ENCODE measurements around the gene CA4. TPM values are rescaled to one million over a fixed set of nuclear protein-coding genes. Genes with fewer than 3 reads are reported as not detected.

CA4 gene
- total RNA-seq, 1 donor from 2014 or later, result 11.4 TPM

DNA sequence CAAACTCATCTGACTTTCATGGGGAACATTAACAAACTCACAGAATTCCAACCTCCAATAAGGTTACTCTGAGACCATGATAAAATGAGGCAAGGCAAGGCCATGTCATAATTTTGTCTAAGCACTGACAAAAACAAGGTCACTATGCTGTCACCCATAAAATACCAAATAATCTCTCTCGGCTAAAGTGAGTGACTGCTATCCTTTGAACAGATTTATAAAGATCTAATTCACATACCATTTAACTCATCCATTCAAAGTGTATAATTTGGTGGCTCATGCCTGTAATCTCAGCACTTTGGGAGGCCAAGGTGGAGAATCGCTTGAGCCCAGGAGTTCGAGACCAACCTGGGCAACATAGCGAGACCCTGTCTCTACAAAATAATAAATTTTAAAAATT, 20.6 kb upstream of the CA4 start:
- Mint-ChIP-seq H3K36me3 (no peaks in the 10 kb centered on the region), H3K27me3 (peaks cover 19% of the 10 kb centered on the region), H3K4me3 (no peak overlapping the region), H3K4me1 (ENCODE audit: unreplicated experiment) (peaks cover 15% of the 10 kb centered on the region), H3K27ac (no peak overlapping the region), H3K9me3 (no peaks in the 10 kb centered on the region)
- no peak for DNase-seq (ENCODE audit: extremely low spot score, unreplicated experiment)
- TF ChIP-seq, protein P1, sequence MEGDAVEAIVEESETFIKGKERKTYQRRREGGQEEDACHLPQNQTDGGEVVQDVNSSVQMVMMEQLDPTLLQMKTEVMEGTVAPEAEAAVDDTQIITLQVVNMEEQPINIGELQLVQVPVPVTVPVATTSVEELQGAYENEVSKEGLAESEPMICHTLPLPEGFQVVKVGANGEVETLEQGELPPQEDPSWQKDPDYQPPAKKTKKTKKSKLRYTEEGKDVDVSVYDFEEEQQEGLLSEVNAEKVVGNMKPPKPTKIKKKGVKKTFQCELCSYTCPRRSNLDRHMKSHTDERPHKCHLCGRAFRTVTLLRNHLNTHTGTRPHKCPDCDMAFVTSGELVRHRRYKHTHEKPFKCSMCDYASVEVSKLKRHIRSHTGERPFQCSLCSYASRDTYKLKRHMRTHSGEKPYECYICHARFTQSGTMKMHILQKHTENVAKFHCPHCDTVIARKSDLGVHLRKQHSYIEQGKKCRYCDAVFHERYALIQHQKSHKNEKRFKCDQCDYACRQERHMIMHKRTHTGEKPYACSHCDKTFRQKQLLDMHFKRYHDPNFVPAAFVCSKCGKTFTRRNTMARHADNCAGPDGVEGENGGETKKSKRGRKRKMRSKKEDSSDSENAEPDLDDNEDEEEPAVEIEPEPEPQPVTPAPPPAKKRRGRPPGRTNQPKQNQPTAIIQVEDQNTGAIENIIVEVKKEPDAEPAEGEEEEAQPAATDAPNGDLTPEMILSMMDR (conservative IDR thresholded peaks at IDR 0.05), result no peak

DNA sequence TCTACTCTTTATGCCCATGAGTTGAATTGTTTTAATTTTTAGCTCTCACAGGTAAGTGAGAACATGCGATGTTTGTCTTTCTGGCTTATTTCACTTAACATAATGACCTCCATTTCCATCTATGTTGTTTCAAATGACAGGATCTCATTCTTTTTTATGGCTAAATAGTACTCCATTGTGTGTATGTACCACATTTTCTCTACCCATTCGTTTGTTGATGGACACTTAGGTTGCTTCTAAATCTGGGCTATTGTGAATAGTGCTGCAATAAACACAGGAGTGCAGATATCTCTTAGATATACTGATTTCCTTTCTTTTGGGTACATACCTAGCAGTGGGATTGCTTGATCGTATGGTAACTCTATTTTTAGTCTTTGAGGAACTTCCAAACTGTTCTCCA, 19.3 kb upstream of the CA4 start:
- H3K9me3 Mint-ChIP-seq, result peaks cover under 1% of the 10 kb centered on the region
- no peak overlapping the region for H3K27ac Mint-ChIP-seq
- H3K4me3 Mint-ChIP-seq, result no peak overlapping the region
- peaks cover 19% of the 10 kb centered on the region for H3K27me3 Mint-ChIP-seq
- no peaks in the 10 kb centered on the region for H3K36me3 Mint-ChIP-seq
- peaks cover 26% of the 10 kb centered on the region for H3K4me1 Mint-ChIP-seq (ENCODE audit: unreplicated experiment)
- TF ChIP-seq, protein P1 (conservative IDR thresholded peaks at IDR 0.05), result no peak
- DNase-seq (ENCODE audit: extremely low spot score, unreplicated experiment), result no peak

DNA sequence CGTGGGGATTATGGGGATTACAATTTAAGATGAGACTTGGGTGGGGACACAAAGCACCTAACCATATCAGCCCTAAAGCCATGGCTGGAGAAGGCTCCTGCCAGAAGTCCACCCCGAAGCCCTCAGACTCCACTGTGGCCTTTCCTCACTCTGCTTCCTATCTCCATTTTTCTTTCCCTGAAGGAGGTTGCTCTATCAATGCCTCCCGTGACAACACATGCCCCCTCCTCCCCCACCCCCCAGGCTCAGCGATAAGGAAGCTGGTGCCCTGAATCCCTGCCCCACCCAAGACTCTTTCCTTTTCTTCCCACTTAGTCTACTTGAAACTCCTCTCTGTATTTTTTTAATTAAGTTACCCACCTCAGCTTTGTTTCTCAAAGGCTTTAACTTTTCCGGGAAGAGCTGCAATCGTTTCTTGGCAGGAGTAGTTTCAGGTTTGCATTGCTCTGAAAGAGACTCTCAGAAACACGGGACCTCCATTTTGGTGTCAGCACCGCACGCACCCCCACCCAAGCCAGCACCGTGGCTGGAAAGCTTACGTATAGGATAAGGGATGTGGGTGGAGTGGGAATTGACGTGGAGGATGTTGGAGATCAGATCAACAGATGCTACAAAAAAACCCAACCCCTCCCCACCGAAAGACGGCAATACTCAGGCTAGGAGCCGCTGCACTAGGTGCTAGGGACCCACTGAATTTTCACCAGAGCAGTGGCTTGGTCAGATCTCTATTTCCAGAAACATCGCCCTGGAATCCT, 15.2 kb upstream of the CA4 start:
- peaks cover 20% of the 10 kb centered on the region for H3K4me1 Mint-ChIP-seq (ENCODE audit: unreplicated experiment)
- DNase-seq (ENCODE audit: extremely low spot score, unreplicated experiment), result no peak
- TF ChIP-seq, protein P1 (conservative IDR thresholded peaks at IDR 0.05), result no peak
- peak overlapping the region; percentile 97 for H3K4me3 Mint-ChIP-seq
- peak overlapping the region; percentile 62 for H3K27ac Mint-ChIP-seq
- H3K27me3 Mint-ChIP-seq, result peaks cover 38% of the 10 kb centered on the region
- peaks cover 3% of the 10 kb centered on the region for H3K36me3 Mint-ChIP-seq
- peaks cover 5% of the 10 kb centered on the region for H3K9me3 Mint-ChIP-seq

DNA sequence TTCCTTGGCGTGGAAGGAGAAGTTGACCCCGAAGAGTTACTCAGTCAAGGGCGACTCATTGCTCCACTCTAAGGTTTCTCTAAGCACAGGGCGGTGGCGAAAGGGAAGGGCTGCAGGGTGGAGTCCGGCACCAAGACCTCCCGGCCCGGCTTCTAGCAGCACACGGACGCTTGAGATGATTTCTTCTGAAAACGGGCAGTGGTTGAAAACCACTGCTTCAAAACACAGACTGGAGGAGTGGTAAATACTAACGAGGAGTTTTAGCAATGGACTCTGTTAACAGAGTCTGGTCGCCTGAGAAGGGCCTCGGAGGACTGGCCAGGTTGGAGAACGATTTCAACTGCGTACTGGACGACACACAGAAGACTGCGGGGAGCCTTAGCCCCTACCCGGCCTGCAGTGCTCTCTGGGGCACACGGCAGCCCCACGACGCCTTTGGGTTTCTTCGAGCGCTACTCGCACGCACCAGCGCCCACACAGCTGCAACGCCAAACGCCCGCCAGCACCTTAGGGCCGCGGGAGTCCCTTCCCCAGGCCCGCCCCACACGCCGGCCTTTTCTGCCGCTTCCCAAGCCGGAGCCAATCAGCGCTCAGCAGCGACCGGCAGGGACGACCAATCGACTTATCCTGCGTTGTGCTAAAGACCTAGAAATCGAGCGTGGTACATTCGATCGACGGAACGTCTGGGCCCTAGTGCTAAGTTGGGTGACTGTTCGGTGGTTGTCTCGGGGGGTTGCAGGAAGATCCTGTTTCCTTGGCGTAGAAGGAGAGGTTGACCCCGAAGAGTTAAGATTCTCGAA, 14.4 kb upstream of the CA4 start:
- DNase-seq (ENCODE audit: extremely low spot score, unreplicated experiment), result peak; percentile 84
- H3K36me3 Mint-ChIP-seq, result peaks cover 3% of the 10 kb centered on the region

DNA sequence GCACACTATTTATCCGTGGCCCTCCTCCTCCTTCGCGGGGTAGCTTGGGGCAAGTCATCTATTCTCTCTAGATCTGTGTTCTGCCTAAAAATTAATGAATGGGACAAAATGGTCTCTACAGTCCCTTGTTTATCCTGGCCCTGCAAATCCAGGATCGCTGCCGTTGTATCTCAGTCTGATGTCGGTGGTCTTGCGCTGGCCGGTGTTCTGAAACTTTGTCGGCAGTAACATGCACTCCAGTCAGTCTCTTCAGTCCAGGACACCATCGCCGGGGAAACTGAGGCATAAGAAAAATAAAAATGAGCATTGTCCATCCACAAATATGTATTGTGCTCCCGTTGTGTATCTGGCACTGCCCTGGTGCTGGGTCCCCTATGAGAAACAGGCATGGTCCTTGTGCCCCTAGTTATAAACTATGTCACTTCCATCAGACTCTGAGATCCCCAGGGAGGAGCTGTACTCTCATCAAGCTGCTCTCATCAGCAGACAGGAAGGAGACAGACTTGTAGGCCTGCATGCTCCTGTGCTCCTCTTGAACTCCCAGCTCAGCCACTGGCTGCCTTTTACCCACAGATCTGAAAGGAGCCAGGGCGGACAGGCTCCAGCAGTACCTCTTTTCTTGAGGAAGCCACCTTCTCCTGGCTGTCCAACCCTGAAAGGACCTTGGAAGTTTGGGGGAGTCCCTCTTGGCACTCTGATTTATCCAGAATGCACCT, 13.7 kb upstream of the CA4 start:
- H3K36me3 Mint-ChIP-seq, result peaks cover 3% of the 10 kb centered on the region
- peaks cover 54% of the 10 kb centered on the region for H3K27me3 Mint-ChIP-seq
- TF ChIP-seq, protein P1 (conservative IDR thresholded peaks at IDR 0.05), result no peak

More for the DNA sequence above, 14.4 kb upstream of the CA4 start:
- H3K9me3 Mint-ChIP-seq, result peaks cover 5% of the 10 kb centered on the region
- TF ChIP-seq, protein P1 (conservative IDR thresholded peaks at IDR 0.05), result no peak
- peaks cover 46% of the 10 kb centered on the region for H3K27me3 Mint-ChIP-seq
- H3K4me1 Mint-ChIP-seq (ENCODE audit: unreplicated experiment), result peaks cover 20% of the 10 kb centered on the region
- peak overlapping the region; percentile 62 for H3K27ac Mint-ChIP-seq
- H3K4me3 Mint-ChIP-seq, result peak overlapping the region; percentile 97

More for the DNA sequence above, 13.7 kb upstream of the CA4 start:
- Mint-ChIP-seq H3K9me3 (peaks cover 5% of the 10 kb centered on the region), H3K4me3 (peak overlapping the region; percentile 97), H3K4me1 (ENCODE audit: unreplicated experiment) (peaks cover 20% of the 10 kb centered on the region), H3K27ac (no peak overlapping the region)
- no peak for DNase-seq (ENCODE audit: extremely low spot score, unreplicated experiment)
